H1 (cell line): ENCODE results near the gene ACY1. TPM values are rescaled to one million over a fixed set of nuclear protein-coding genes. Genes with fewer than 3 reads are reported as not detected.

Experiments used
- BRCA1 ChIP-seq: IDR thresholded peaks from 2 replicates; pipeline ENCODE4 v1.6.1; 2012; ENCODE audit warnings: low read depth, low read length, improper control_type of control experiment
- EZH2 ChIP-seq: fragments of 200-600 bp; sonication (generic); IDR thresholded peaks from 2 replicates; pipeline ENCODE4 v1.7.1; 2012; ENCODE audit warnings: low read depth, mild to moderate bottlenecking, moderate library complexity, low read length, inconsistent platforms; ENCODE audit not compliant: severe bottlenecking
- POLR2AphosphoS5 ChIP-seq: IDR thresholded peaks from 2 replicates; pipeline ENCODE4 v1.6.1; 2011; ENCODE audit warnings: low read depth, low read length
- POU5F1 ChIP-seq: IDR thresholded peaks from 2 replicates; pipeline ENCODE4 v1.6.1; 2011; ENCODE audit warnings: low read depth, mild to moderate bottlenecking, low read length, moderate library complexity
- SP2 ChIP-seq: IDR thresholded peaks from 2 replicates; pipeline ENCODE4 v1.6.1; 2012; ENCODE audit warnings: mild to moderate bottlenecking, low read length, inconsistent platforms
- polyA plus RNA-seq, 7 experiments: library from polyadenylated mRNA; depleted of rRNA in 3 of 7; stranded (reverse) in 5 of 7; unstranded in 2 of 7; fragments of >200 nt in 5 of 7; fragments of 200-250 nt in 2 of 7; gene quantifications; 1 replicate in 5 of 7; 2 replicates in 1 of 7; 4 replicates in 1 of 7; pipeline versions ENCODE4 v1.2.1 to v1.2.3, GENCODE V29; 2011 to 2013; ENCODE audit warnings: missing spikeins in 2 of 7, mixed read lengths in 2 of 7
- total RNA-seq: library from RNA; stranded (reverse); fragmentation: NEBNext Ultra II Directional; extraction: Animal tissue kit (Norgen Biotek cat#: 25700); gene quantifications from 2 replicates; pipeline ENCODE4 v1.2.1, GENCODE V29; 2021

Gene ACY1
- total and polyA plus RNA-seq, 2 of the 8 experiments (the other 6 are each of a cell fraction or from before 2014, with no cell fraction given): 48.3 to 113 TPM

GRCh38 chr3:52025453-52025852, 42.1 kb downstream of the ACY1 start (continued):
- no peak for TF ChIP-seq POLR2AphosphoS5
- no peak for TF ChIP-seq BRCA1
- TF ChIP-seq SP2: no peak
- TF ChIP-seq POU5F1: no peak
- TF ChIP-seq EZH2: no peak
- TF ChIP-seq, all 59 proteins: peak for 0
